HCT116 (cell line): ENCODE results near the gene SF1. TPM values are rescaled to one million over a fixed set of nuclear protein-coding genes. Genes with fewer than 3 reads are reported as not detected.

Experiments
- ATAC-seq: fragments of 200-7000 bp; cut with Tn5 transposase; 2 replicates; pipeline ENCODE4 v1.9.1; 2020; ENCODE audit warnings: mild to moderate bottlenecking, moderate library complexity
- BruUV-seq: library from RNA; stranded (reverse); fragments of 400-500 nt; replicated peaks from 2 replicates; lab custom pipeline; 2021; lab: Mats Ljungman, UMichigan
- CTCF ChIA-PET: fragments of 300-600 bp; sonication (Branson Sonifier 250); formaldehyde crosslinking; loops from one replicate; lab custom pipeline; 2021; ENCODE audit warnings: antibody characterized with exemption; lab: Charles Lee
- POLR2A ChIA-PET: fragments of 300-600, 350-600 bp; sonication (Branson Sonifier 250); formaldehyde crosslinking; loops from one replicate; lab custom pipeline; 2021; ENCODE audit warnings: antibody characterized with exemption; lab: Charles Lee
- RAD21 ChIA-PET, 2 experiments: fragments of 300-600 bp; sonication (Branson Sonifier 250); formaldehyde crosslinking; loops; one replicate each; lab custom pipeline; 2023; ENCODE audit warnings: low total read pairs in 2 of 2; ENCODE audit not compliant: uncharacterized antibody in 2 of 2, unreplicated experiment in 2 of 2, low non-redundant PET in 1 of 2; lab: Charles Lee
- DNase-seq: peaks from one replicate; pipeline ENCODE4 v3.0.0-alpha.2; 2010; ENCODE audit warnings: low read depth, low spot score
- H2AFZ ChIP-seq: fragments of 200-600 bp; shearing (Covaris generic), sonication (generic); 2 replicates; pipeline ENCODE4 v1.6.1; 2017; ENCODE audit warnings: low read depth, mixed run types, mixed read lengths, antibody characterized with exemption, low read length; ENCODE audit not compliant: poor library complexity, severe bottlenecking
- H3K27ac ChIP-seq: 2 replicates; pipeline ENCODE4 v1.5.1; 2012; ENCODE audit warnings: low read depth, low read length
- H3K27me3 ChIP-seq: fragments of 200-600 bp; sonication (generic); 2 replicates; pipeline ENCODE4 v1.6.1; 2016; ENCODE audit warnings: mixed run types, low read length, mixed read lengths; ENCODE audit not compliant: insufficient read depth
- H3K36me3 ChIP-seq, 2 experiments: fragments of 200-500 bp in 1 of 2; fragments of 200-600 bp in 1 of 2; sonication (Bioruptor generic) in 1 of 2; sonication (generic) in 1 of 2; 2 replicates each; pipeline versions ENCODE4 v1.5.1 to v1.6.1; 2014 to 2016; ENCODE audit warnings: low read length in 2 of 2, inconsistent platforms in 1 of 2, mixed read lengths in 1 of 2, mixed run types in 1 of 2; ENCODE audit not compliant: insufficient read depth in 2 of 2, control insufficient read depth in 1 of 2
- H3K4me1 ChIP-seq, 2 experiments: fragments of 200-600 bp in 1 of 2; sonication (generic) in 1 of 2; 2 replicates each; pipeline versions ENCODE4 v1.5.1 to v1.6.1; 2012 to 2017; ENCODE audit warnings: low read length in 2 of 2, inconsistent platforms in 1 of 2, mild to moderate bottlenecking in 1 of 2, mixed read lengths in 1 of 2, mixed run types in 1 of 2, moderate library complexity in 1 of 2; ENCODE audit not compliant: insufficient read depth in 2 of 2, control insufficient read depth in 1 of 2
- H3K4me2 ChIP-seq: fragments of 200-600 bp; sonication (generic); 2 replicates; pipeline ENCODE4 v1.6.1; 2017; ENCODE audit warnings: mixed run types, low read length, mixed read lengths
- H3K4me3 ChIP-seq, 2 experiments: fragments of 200-600 bp in 1 of 2; sonication (generic) in 1 of 2; replicated peaks in 1 of 2; 2 replicates each; pipeline ENCODE4 v1.5.1; 2011 to 2016; ENCODE audit warnings: low read length in 2 of 2, control low read depth in 1 of 2, low read depth in 1 of 2, mild to moderate bottlenecking in 1 of 2, mixed read lengths in 1 of 2, mixed run types in 1 of 2
- H3K79me2 ChIP-seq: fragments of 200-600 bp; sonication (generic); 2 replicates; pipeline ENCODE4 v1.6.1; 2017; ENCODE audit warnings: mild to moderate bottlenecking, mixed run types, low read length, moderate library complexity, mixed read lengths; ENCODE audit not compliant: insufficient read depth
- H3K9ac ChIP-seq: fragments of 200-600 bp; sonication (generic); 2 replicates; pipeline ENCODE4 v1.6.1; 2016; ENCODE audit warnings: low read length, mixed read lengths
- H3K9me2 ChIP-seq: fragments of 200-600 bp; sonication (generic), shearing (Covaris generic); 2 replicates; pipeline ENCODE4 v1.6.1; 2017; ENCODE audit warnings: mixed run types, mild to moderate bottlenecking, moderate library complexity; ENCODE audit not compliant: insufficient read depth
- H3K9me3 ChIP-seq, 2 experiments: fragments of 200-500 bp in 1 of 2; fragments of 200-600 bp in 1 of 2; sonication (Bioruptor generic) in 1 of 2; sonication (generic) in 1 of 2; 2 replicates each; pipeline ENCODE4 v1.6.1; 2014 to 2017; ENCODE audit warnings: low read length in 2 of 2, mixed read lengths in 2 of 2, inconsistent platforms in 1 of 2, low read depth in 1 of 2, mild to moderate bottlenecking in 1 of 2, mixed run types in 1 of 2, moderate library complexity in 1 of 2; ENCODE audit not compliant: control insufficient read depth in 1 of 2, insufficient read depth in 1 of 2
- H4K20me1 ChIP-seq: fragments of 200-600 bp; sonication (generic), shearing (Covaris generic); 2 replicates; pipeline ENCODE4 v1.6.1; 2017; ENCODE audit warnings: mixed run types, mild to moderate bottlenecking, moderate library complexity; ENCODE audit not compliant: insufficient read depth
- CBX3 ChIP-seq: IDR thresholded peaks from 2 replicates; pipeline ENCODE4 v1.6.1; 2012; ENCODE audit warnings: low read depth
- ELF1 ChIP-seq: IDR thresholded peaks from 2 replicates; pipeline ENCODE4 v1.6.1; 2012; ENCODE audit warnings: low read depth, borderline replicate concordance
- EZH2phosphoT487 ChIP-seq: fragments of 200-600 bp; IDR thresholded peaks from 2 replicates; pipeline ENCODE4 v1.6.1; 2018; ENCODE audit warnings: antibody characterized with exemption, borderline replicate concordance
- POLR2A ChIP-seq: IDR thresholded peaks from 2 replicates; pipeline ENCODE4 v1.7.0; 2011; ENCODE audit warnings: borderline replicate concordance; ENCODE audit not compliant: insufficient read depth, insufficient read length; ENCODE audit errors: extremely low read depth
- REST ChIP-seq: IDR thresholded peaks from 2 replicates; pipeline ENCODE4 v1.6.1; 2012; ENCODE audit warnings: low read depth
- SRF ChIP-seq: IDR thresholded peaks from 2 replicates; pipeline ENCODE4 v1.6.1; 2012; ENCODE audit warnings: low read depth
- TCF7L2 ChIP-seq: IDR thresholded peaks from 2 replicates; pipeline ENCODE4 v1.7.0; 2011; ENCODE audit warnings: borderline replicate concordance, inconsistent platforms; ENCODE audit not compliant: insufficient read depth, insufficient read length; ENCODE audit errors: extremely low read depth
- ZBTB33 ChIP-seq: IDR thresholded peaks from 2 replicates; pipeline ENCODE4 v1.6.1; 2011; ENCODE audit warnings: mild to moderate bottlenecking, low read length, moderate library complexity; ENCODE audit not compliant: insufficient replicate concordance; ENCODE audit errors: extremely low read depth
- ZFX ChIP-seq: fragments of 450-650 bp; IDR thresholded peaks from 2 replicates; pipeline ENCODE4 v1.6.1; 2017
- intact Hi-C: fragments of 100-400 bp; cut with micrococcal nuclease; formaldehyde crosslinking; loops from 2 replicates; pipeline ENCODE4 v1.10.0; 2022
- total RNA-seq: library from RNA; stranded (reverse); gene quantifications from one replicate; pipeline ENCODE4 v1.2.1, GENCODE V29; 2021; ENCODE audit not compliant: unreplicated experiment

The SF1 gene
- total RNA-seq, 1 experiment from 2014 or later: 403 TPM

- Histone ChIP-seq H3K9me2 (no peaks in the 10 kb centered on the region), H3K27me3 (no peaks in the 10 kb centered on the region), H3K4me3 (no peak overlapping the region), H3K36me3 (peaks cover 58 to 64% of the 10 kb centered on the region in 2 experiments), H3K4me2 (no peak overlapping the region), H3K79me2 (peaks cover 50% of the 10 kb centered on the region), H3K9me3 (no peaks in the 10 kb centered on the region), H3K4me1 (peaks cover 0 to 5% of the 10 kb centered on the region in 2 experiments; a peak in 1 of 4 replicates), H3K27ac (no peak overlapping the region), H2AFZ (no peak overlapping the region), H3K9ac (no peak overlapping the region), H4K20me1 (peaks cover 22% of the 10 kb centered on the region; the same call in 1 of the 2 replicates)
- POLR2A ChIA-PET: interaction anchor here (1.6 kb wide), 1 partner anchor 14 kb away, joined by 5 read pairs; the partner anchor contains the start of gene SF1
- DNase-seq (no peak), ATAC-seq (no peak)
- TF ChIP-seq CBX3 (no peak), EZH2phosphoT487 (no peak), REST (no peak), ZBTB33 (no peak), ZFX (no peak), SRF (no peak), POLR2A (no peak), ELF1 (no peak), TCF7L2 (no peak)
- intact Hi-C loops: no loop called here
- CTCF ChIA-PET: no interaction called here
- TSS peak; percentile 62 for BruUV-seq
- RAD21 ChIA-PET: no interaction called here
Observed at GRCh38 chr11:64764753-64765152, 13.6 kb downstream of the SF1 start.
